CD4-positive, alpha-beta T cell treated with Interleukin-17A for 1 hour (primary cell): Measurements from ENCODE around the gene PERCC1.
"Not testable (repeated sequence)": the region's sequence is repeated elsewhere in the genome, so short reads cannot be mapped to it uniquely, and the experiment has no call there.

ENCODE experiments used
- DNase-seq: peaks from one replicate; pipeline ENCODE4 v3.0.0-alpha.2; 2020

Gene PERCC1

DNA sequence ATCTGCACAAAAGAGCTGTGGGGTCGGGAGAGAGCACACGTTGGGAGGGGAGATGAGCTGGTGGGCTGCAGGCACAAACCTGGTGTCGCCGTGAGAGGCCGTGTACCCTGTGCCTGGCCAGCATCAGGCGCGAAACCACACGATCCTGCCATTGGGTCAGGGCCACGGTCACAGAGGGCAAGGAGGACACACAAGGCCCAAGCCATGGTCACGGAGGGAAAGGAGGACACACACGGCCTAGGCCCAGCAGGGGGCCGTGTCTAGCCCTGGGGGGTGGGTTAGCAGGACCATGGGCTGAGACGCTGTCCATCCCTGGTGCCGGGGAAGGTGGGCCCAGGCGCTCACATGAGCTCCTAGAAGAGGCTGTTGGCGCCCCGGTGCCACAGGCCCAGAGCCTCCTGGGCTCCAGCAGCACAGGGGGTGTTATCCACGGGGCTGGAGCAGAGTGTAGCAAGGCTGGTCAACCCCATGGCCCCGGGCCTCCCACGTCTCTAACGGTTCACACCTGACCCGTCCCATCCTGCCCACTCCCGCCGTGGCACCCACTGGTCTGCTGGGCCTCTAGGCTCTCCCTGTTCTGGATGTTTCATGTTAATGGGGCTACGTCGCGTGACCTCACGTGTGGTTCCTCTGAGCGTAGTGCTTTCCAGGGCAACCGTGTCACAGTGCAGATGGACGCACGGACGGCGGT, 21.0 kb downstream of the PERCC1 start:
- DNase-seq: no peak

DNA sequence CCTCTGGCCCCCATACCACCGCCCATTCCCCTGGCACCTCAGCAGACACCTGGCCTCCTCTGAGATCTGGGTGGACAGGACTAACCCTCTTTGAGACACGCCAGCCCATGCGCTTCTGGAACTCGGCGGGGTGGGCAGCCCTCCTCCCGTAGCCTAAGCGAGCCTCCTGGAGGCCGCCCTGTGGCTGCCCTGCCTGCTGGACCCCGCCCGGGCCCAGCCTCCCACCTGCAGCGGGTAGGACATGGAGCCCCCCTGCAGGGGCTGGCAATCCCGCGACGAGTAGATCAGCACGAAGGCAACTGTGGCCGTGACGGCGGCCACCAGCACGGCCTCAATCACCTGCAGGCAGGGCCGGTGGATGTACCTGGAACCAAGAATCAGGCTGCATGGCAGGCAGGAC, 21.7 kb downstream of the PERCC1 start:
- DNase-seq: no peak

DNA sequence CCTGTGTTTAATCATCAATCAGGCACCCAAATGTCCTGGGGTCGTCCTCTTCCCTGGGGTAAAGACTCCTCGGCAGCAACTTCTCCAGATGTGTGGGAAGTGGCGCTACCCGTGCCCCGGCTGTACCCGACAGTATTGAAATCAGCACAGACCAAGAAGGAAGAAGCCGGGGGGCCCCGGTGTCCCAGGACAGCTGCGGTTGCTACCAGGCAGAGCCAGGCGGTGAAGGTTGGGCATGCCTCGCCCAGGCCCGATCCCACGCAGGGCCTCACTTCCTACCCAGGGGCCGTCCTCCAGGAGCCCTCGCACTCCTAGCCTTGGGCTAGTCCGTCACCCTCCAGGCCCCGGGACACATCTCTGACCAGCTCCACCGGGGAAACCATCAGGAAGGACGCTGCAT, 22.4 kb downstream of the PERCC1 start:
- DNase-seq: no peak

GRCh38 chr16:1454561-1454960, 23.7 kb downstream of the PERCC1 start:
- DNase-seq: no peak

GRCh38 chr16:1455190-1456171, 24.6 kb downstream of the PERCC1 start:
- no peak for DNase-seq

DNA sequence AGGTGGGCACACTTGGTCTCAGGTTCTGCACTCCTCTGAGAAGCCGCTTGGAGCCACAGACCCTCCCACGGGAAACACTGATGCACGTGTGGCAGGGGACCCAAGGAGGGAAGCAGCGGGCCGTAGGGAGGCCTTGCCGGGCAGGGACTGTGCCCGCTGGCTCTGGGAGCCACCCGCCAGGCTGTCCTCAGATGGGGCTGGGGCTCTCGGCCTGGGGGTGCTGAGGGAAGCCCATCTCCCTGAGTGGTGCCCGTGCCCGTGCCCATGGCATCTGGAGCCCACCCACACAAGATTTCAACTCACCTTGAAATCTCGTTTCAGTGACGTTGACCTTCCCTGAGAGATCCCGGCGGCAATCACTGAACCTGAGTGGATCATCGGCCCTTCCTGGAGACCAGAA, 26.1 kb downstream of the PERCC1 start:
- no peak for DNase-seq

- DNase-seq: no peak
Measured at GRCh38 chr16:1457489-1458245, 26.8 kb downstream of the PERCC1 start.

DNA sequence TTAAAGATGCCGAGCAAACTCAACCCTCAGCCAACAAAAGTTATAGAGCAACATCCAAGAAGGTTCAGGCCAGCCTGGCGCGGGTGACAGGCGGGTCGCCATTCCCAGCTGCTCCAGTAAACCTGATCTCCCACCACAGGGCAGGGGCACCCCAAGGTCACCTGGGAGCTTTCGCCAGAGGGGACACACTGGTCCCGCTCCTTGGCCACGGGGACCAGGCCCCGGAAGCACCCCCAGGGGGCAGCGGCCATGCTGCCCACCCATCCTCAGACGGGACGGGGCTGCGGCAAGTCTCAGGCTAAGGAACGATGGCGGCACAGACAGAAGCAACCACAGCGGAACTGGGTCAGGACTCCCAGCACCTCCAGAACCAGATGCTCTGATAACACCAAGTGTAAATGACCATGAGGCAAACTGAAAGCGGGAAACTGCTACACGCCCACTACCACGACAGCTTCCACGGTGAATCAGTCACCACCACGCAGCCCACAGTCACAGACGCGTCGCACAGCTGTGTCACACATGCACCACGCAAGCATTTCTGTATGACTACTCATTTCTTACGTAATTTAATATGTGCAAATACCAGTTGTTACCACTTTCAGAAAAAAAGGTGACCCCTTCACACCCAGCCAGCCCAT, 27.6 kb downstream of the PERCC1 start:
- DNase-seq: no peak

DNA sequence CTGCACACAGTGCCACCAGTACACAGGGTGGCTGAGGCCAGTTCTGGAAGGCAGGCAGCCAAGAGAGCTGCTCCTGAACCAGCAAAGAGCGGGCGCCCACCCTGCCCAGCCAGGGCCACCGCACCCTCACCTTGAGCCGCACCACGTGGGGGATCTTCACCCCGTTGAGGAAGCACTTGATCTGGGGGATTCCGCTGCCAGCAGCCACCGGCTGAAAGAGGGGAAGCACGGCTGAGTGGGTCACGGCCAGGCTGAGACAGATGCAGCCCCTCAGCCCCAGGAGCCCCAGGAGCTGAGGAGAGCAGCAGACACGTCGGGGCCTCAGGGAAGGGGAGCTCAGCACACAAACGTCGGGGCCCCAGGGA, 28.1 kb downstream of the PERCC1 start:
- DNase-seq: no peak

GRCh38 chr16:1459967-1460366, 29.1 kb downstream of the PERCC1 start:
- no peak for DNase-seq

GRCh38 chr16:1460602-1461138, 29.8 kb downstream of the PERCC1 start:
- no peak for DNase-seq

DNA sequence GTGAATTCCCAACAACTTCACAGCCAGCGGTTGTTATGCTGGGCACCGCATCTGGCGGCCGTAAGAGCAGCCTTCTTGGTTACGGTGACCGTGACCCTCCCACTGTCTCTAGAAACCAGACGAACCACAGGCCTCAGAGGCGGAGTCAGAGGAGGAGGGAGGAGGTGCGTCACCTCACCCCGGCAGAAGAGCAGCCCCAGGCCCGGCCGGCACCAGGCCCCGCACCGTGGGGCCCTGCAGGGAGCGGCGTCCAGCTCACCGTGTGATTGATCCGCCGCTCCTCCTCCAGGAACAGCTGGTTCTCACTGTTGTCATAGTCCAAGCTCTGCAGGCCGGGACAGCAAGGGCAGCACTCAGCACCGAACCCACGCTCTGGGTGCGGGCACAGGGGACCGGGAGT, 30.3 kb downstream of the PERCC1 start:
- DNase-seq: no peak

GRCh38 chr16:1464196-1464893, 33.5 kb downstream of the PERCC1 start:
- DNase-seq: no peak

DNA sequence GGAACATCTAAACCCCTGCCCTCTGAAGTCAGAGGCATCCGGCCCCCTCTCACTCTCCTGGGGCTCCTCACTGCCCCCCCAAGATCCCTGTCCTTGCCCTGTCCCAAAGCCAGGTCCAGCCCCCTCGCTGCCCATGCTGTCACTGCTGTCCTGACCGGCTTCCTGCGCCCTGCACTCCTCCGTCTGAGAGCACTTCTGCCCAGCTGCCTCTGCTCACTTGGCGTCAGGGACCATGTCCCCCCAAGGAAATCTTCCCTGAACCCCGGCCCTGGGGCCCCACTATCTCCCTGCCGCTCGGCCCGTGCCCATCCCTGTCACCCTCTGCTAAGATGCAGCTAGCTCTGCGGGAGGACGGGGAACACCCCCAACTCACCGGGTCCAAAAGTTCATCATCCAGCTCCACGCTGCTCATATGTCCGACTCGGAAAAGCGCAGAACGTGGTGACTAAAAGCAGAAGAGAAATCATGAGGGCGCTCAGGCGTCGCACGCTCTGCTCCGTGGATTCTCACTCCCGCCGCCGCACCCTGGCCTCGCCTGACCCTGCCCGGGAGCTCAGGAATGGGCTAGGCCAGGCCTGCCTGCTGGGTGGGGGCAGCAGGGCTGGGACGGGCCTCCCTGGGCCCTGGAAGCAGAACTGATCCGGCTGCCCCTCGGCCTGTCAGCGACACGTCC, 34.2 kb downstream of the PERCC1 start:
- no peak for DNase-seq

- DNase-seq: no peak
Measured at GRCh38 chr16:1465567-1465915, 34.7 kb downstream of the PERCC1 start.

DNA sequence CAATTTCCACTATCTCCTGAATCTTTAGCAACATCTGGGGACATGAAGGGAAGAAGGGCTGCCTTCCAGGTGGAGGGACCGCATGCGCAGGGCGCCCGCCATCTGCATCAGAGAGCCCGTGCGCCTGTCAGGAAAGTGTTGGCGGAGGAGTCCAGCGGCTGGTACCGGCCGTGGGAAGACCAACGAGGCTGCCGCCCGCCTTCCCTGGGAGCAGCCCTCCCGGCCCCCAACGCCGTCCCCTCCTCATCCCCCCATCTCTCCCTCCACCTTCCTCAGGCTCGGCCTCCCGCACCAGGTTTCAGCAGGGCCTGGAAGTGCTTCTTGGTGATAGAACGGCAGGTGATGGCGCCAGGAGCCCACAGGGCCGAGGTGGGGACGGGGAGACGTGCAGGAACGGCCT, 35.2 kb downstream of the PERCC1 start:
- DNase-seq: no peak

GRCh38 chr16:1466968-1467521, 36.2 kb downstream of the PERCC1 start:
- DNase-seq: no peak

- no peak for DNase-seq
Measured at GRCh38 chr16:1468426-1468810, 37.5 kb downstream of the PERCC1 start.

- DNase-seq: not testable (repeated sequence)
Measured at GRCh38 chr16:1469141-1469540, 38.3 kb downstream of the PERCC1 start.

GRCh38 chr16:1469693-1470201, 38.9 kb downstream of the PERCC1 start:
- no peak for DNase-seq
